ACC112 (cell line): Measurements from ENCODE around the gene ACTR3.

Experiments
- H2AFZ ChIP-seq: fragments of 200-600 bp; sonication (generic); one replicate; pipeline ENCODE4 v1.6.0; 2017; ENCODE audit warnings: antibody characterized with exemption, low read length; ENCODE audit not compliant: unreplicated experiment
- H3K27ac ChIP-seq: fragments of 200-600 bp; sonication (generic); 2 replicates; pipeline ENCODE4 v1.5.1; 2014; ENCODE audit warnings: low read depth, mild to moderate bottlenecking, antibody characterized with exemption, low read length, moderate library complexity
- H3K27me3 ChIP-seq: fragments of 200-600 bp; sonication (generic); 2 replicates; pipeline ENCODE4 v1.6.1; 2014; ENCODE audit warnings: mild to moderate bottlenecking, antibody characterized with exemption, low read length, moderate library complexity, mixed read lengths; ENCODE audit not compliant: insufficient read depth
- H3K36me3 ChIP-seq: fragments of 200-600 bp; sonication (generic); 2 replicates; pipeline ENCODE4 v1.6.1; 2016; ENCODE audit warnings: mild to moderate bottlenecking, antibody characterized with exemption, low read length, moderate library complexity, mixed read lengths; ENCODE audit not compliant: insufficient read depth
- H3K4me1 ChIP-seq: fragments of 200-600 bp; sonication (generic); one replicate; pipeline ENCODE4 v1.6.1; 2016; ENCODE audit warnings: low read length, mixed read lengths; ENCODE audit not compliant: insufficient read depth, unreplicated experiment, control insufficient read depth
- H3K4me3 ChIP-seq: fragments of 200-600 bp; sonication (generic); 2 replicates; pipeline ENCODE4 v1.5.1; 2014; ENCODE audit warnings: mild to moderate bottlenecking, low read depth, low read length
- H3K79me2 ChIP-seq: fragments of 200-600 bp; sonication (generic); one replicate; pipeline ENCODE4 v1.6.0; 2016; ENCODE audit warnings: low read length; ENCODE audit not compliant: control insufficient read depth, unreplicated experiment, insufficient read depth

Gene ACTR3

GRCh38 chr2:113891265-113891959 is 1.5 kb downstream of the ACTR3 start:
- Histone ChIP-seq H3K4me1 (peaks cover 67% of the 10 kb centered on the region), H3K79me2 (peaks cover 85% of the 10 kb centered on the region), H3K27ac (peak overlapping the region; percentile 93), H2AFZ (no peak overlapping the region), H3K27me3 (no peaks in the 10 kb centered on the region), H3K36me3 (no peaks in the 10 kb centered on the region), H3K4me3 (peak overlapping the region; percentile 95)

GRCh38 chr2:113892004-113892710 is 2.3 kb downstream of the ACTR3 start:
- Histone ChIP-seq H3K27me3 (no peaks in the 10 kb centered on the region), H3K79me2 (peaks cover 87% of the 10 kb centered on the region), H2AFZ (no peak overlapping the region), H3K4me3 (peak overlapping the region; percentile 95), H3K36me3 (no peaks in the 10 kb centered on the region), H3K27ac (peak overlapping the region; percentile 93), H3K4me1 (peaks cover 67% of the 10 kb centered on the region)

- Histone ChIP-seq H3K4me3 (peak overlapping the region; percentile 57), H3K79me2 (peaks cover 92% of the 10 kb centered on the region), H3K4me1 (peaks cover 71% of the 10 kb centered on the region), H3K36me3 (no peaks in the 10 kb centered on the region), H3K27me3 (no peaks in the 10 kb centered on the region), H3K27ac (peak overlapping the region; percentile 65), H2AFZ (no peak overlapping the region)
These were observed 4.4 kb downstream of the ACTR3 start for GRCh38 chr2:113894156-113894743.

GRCh38 chr2:113895301-113895700 is 5.4 kb downstream of the ACTR3 start:
- peaks cover 99% of the 10 kb centered on the region for H3K79me2 ChIP-seq
- H3K36me3 ChIP-seq = no peaks in the 10 kb centered on the region
- peak overlapping the region; percentile 57; the same call in 1 of the 2 replicates for H3K4me3 ChIP-seq
- no peak overlapping the region for H2AFZ ChIP-seq
- peaks cover 82% of the 10 kb centered on the region for H3K4me1 ChIP-seq
- H3K27ac ChIP-seq = peak overlapping the region; percentile 65
- no peaks in the 10 kb centered on the region for H3K27me3 ChIP-seq

- Histone ChIP-seq H3K27me3 (no peaks in the 10 kb centered on the region), H3K27ac (no peak overlapping the region), H3K4me1 (peaks cover 84% of the 10 kb centered on the region), H3K36me3 (no peaks in the 10 kb centered on the region), H3K79me2 (peaks cover 99% of the 10 kb centered on the region), H2AFZ (no peak overlapping the region), H3K4me3 (peak overlapping the region; percentile 57; the same call in 1 of the 2 replicates)
These were observed 6.1 kb downstream of the ACTR3 start for GRCh38 chr2:113895819-113896563.

GRCh38 chr2:113896791-113897190 is 6.9 kb downstream of the ACTR3 start:
- Histone ChIP-seq H3K36me3 (no peaks in the 10 kb centered on the region), H3K27me3 (no peaks in the 10 kb centered on the region), H2AFZ (no peak overlapping the region), H3K27ac (no peak overlapping the region), H3K4me1 (peaks cover 82% of the 10 kb centered on the region), H3K79me2 (peaks cover 99% of the 10 kb centered on the region), H3K4me3 (no peak overlapping the region; the same call in 1 of the 2 replicates)

- Histone ChIP-seq H3K4me1 (peaks cover 69% of the 10 kb centered on the region), H3K79me2 (peaks cover 98% of the 10 kb centered on the region), H3K36me3 (no peaks in the 10 kb centered on the region), H3K27ac (no peak overlapping the region), H3K27me3 (no peaks in the 10 kb centered on the region), H3K4me3 (peak overlapping the region; percentile 9; the same call in 1 of the 2 replicates), H2AFZ (no peak overlapping the region)
These were observed 8.2 kb downstream of the ACTR3 start for GRCh38 chr2:113898081-113898480.

- H3K27me3 ChIP-seq = no peaks in the 10 kb centered on the region
- no peaks in the 10 kb centered on the region for H3K36me3 ChIP-seq
- no peak overlapping the region for H2AFZ ChIP-seq
- peaks cover 98% of the 10 kb centered on the region for H3K79me2 ChIP-seq
- H3K4me1 ChIP-seq = peaks cover 61% of the 10 kb centered on the region
- H3K27ac ChIP-seq = no peak overlapping the region
- H3K4me3 ChIP-seq = no peak overlapping the region
These were observed 9.3 kb downstream of the ACTR3 start for GRCh38 chr2:113899166-113899565.

- H3K4me3 ChIP-seq = no peak overlapping the region
- peaks cover 99% of the 10 kb centered on the region for H3K79me2 ChIP-seq
- no peak overlapping the region for H3K27ac ChIP-seq
- peaks cover 35% of the 10 kb centered on the region for H3K4me1 ChIP-seq
- H2AFZ ChIP-seq = no peak overlapping the region
- no peaks in the 10 kb centered on the region for H3K27me3 ChIP-seq
- H3K36me3 ChIP-seq = peaks cover 7% of the 10 kb centered on the region
These were observed 12.1 kb downstream of the ACTR3 start for GRCh38 chr2:113901943-113902342.

GRCh38 chr2:113905886-113906285 is 16.0 kb downstream of the ACTR3 start:
- H3K27ac ChIP-seq = no peak overlapping the region
- peaks cover 7% of the 10 kb centered on the region for H3K36me3 ChIP-seq
- peaks cover 3% of the 10 kb centered on the region for H3K4me1 ChIP-seq
- H3K79me2 ChIP-seq = peaks cover 99% of the 10 kb centered on the region
- H3K4me3 ChIP-seq = no peak overlapping the region
- H2AFZ ChIP-seq = no peak overlapping the region
- H3K27me3 ChIP-seq = no peaks in the 10 kb centered on the region
